Right lobe of liver (tissue), 6 donors: ENCODE measurements around the gene NCF2. TPM values are rescaled to one million over a fixed set of nuclear protein-coding genes. Genes with fewer than 3 reads are reported as not detected.
A peak's percentile ranks its signal among the peaks of the same experiment; 100 is the strongest.

Experiments
- ATAC-seq, 4 donors: fragments of 200-7000 bp; cut with Tn5 transposase; one replicate each; pipeline ENCODE4 v1.9.1; 2020; ENCODE audit warnings: mild to moderate bottlenecking in 4 of 4, moderate library complexity in 4 of 4
- DNase-seq, 3 donors: peaks; one replicate each; pipeline ENCODE4 v3.0.0-alpha.2; 2020
- H3K27ac ChIP-seq, 3 donors: fragments of 200-600 bp; one replicate each; pipeline ENCODE4 v1.8.0; 2022
- H3K27me3 ChIP-seq, 2 donors: fragments of 200-600 bp; one replicate each; pipeline ENCODE4 v1.8.0; 2022
- H3K36me3 ChIP-seq, 4 donors: fragments of 200-600 bp; sonication (generic) in 1 of 4; one replicate each; pipeline versions ENCODE4 v1.5.1 to v1.8.0; 2017 to 2022; ENCODE audit warnings: control low read depth in 1 of 4
- H3K4me1 ChIP-seq, 4 donors: fragments of 200-600 bp; sonication (generic) in 1 of 4; one replicate each; pipeline versions ENCODE4 v1.5.1 to v1.8.0; 2017 to 2022; ENCODE audit warnings: control low read depth in 1 of 4
- H3K4me3 ChIP-seq, 3 donors: fragments of 200-600 bp; one replicate each; pipeline ENCODE4 v1.8.0; 2022
- H3K9me3 ChIP-seq, 4 donors: fragments of 200-600 bp; sonication (generic) in 1 of 4; one replicate each; pipeline versions ENCODE4 v1.5.1 to v1.8.0; 2017 to 2022; ENCODE audit warnings: control low read depth in 1 of 4
- POLR2A ChIP-seq: fragments of 450-650 bp; IDR thresholded peaks from one replicate; pipeline ENCODE4 v1.6.1; 2017; ENCODE audit warnings: antibody characterized with exemption, mild to moderate bottlenecking
- WGBS: methylation state at CpG from one replicate; pipeline ENCODE4 v1.1.6; 2018; ENCODE audit warnings: low coverage, low lambda C conversion rate; ENCODE audit not compliant: insufficient coverage; ENCODE audit errors: missing lambda C conversion rate; 5-methylcytosine and 5-hydroxymethylcytosine counted together
- intact Hi-C, 2 donors: fragments of 100-400 bp; cut with DNase I; formaldehyde crosslinking; loops; one replicate each; pipeline versions ENCODE4 v1.11.2 to v1.14.1; 2022
- total RNA-seq, 6 experiments: library from RNA; depleted of rRNA in 2 of 6; stranded (reverse); fragments of >200 nt in 2 of 6; fragmentation: NEBNext Ultra II Directional in 3 of 6; extraction: Animal tissue kit (Norgen Biotek cat#: 25700) in 3 of 6; gene quantifications; one replicate each; pipeline versions ENCODE4 v1.1.0 to v1.2.4, GENCODE V29; 2016 to 2023
- TF ChIP-seq, protein P1 (sequence below), 4 donors: fragments of 200-600 bp in 3 of 4; fragments of 450-650 bp in 1 of 4; IDR thresholded peaks; one replicate each; pipeline versions ENCODE4 v1.5.1 to v1.8.0; 2016 to 2022; ENCODE audit warnings: antibody characterized with exemption in 4 of 4, mild to moderate bottlenecking in 2 of 4
- donor health status: DM: no; HTN: yes; CAD: no.
- donor health status: DM: no; HTN: no; CAD: no.
- donor health status: DM: no; HTN: no; CAD: no.
- donor health status: DM: no; HTN: yes; CAD: no.
- donor health status: DM: no; HTN: yes; CAD: no.

The NCF2 gene
- total RNA-seq, 6 experiments from 2014 or later, result 3.0 to 11.4 (median 7.9) TPM

DNA sequence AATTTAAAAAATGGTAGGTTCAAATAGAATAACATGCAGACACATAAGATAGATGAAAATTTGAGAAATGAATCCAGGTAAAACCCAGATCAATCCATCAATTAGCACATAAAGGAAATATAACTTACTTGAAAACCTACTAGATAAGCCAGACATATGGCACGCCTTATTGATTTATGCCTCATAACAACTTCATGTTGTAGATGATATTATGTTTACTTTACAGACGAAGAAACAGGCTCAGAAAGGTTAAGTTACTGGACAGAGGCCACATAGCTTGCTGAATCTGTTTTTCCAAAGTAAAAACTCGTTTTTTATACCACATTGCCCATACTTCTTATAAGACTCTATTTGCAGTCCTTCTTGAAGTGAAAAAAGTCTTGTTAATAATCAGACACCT, 22.1 kb upstream of the NCF2 start:
- DNase-seq (no peak), ATAC-seq (no peak)
- intact Hi-C loops, result no loop called here
- H3K4me1 ChIP-seq, result no peaks in the 10 kb centered on the region
- H3K9me3 ChIP-seq, result no peaks in the 10 kb centered on the region
- no peaks in the 10 kb centered on the region for H3K36me3 ChIP-seq
- WGBS, result 63% methylated on average over 3 of the region's 3 CpGs
- no peak overlapping the region for H3K27ac ChIP-seq
- no peak for TF ChIP-seq POLR2A
- TF ChIP-seq, protein P1, sequence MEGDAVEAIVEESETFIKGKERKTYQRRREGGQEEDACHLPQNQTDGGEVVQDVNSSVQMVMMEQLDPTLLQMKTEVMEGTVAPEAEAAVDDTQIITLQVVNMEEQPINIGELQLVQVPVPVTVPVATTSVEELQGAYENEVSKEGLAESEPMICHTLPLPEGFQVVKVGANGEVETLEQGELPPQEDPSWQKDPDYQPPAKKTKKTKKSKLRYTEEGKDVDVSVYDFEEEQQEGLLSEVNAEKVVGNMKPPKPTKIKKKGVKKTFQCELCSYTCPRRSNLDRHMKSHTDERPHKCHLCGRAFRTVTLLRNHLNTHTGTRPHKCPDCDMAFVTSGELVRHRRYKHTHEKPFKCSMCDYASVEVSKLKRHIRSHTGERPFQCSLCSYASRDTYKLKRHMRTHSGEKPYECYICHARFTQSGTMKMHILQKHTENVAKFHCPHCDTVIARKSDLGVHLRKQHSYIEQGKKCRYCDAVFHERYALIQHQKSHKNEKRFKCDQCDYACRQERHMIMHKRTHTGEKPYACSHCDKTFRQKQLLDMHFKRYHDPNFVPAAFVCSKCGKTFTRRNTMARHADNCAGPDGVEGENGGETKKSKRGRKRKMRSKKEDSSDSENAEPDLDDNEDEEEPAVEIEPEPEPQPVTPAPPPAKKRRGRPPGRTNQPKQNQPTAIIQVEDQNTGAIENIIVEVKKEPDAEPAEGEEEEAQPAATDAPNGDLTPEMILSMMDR (IDR thresholded peaks at IDR 0.05), result no peak
- no peaks in the 10 kb centered on the region for H3K27me3 ChIP-seq
- no peak overlapping the region for H3K4me3 ChIP-seq

GRCh38 chr1:183611021-183611420, 20.8 kb upstream of the NCF2 start:
- Histone ChIP-seq H3K9me3 (no peaks in the 10 kb centered on the region), H3K4me1 (no peaks in the 10 kb centered on the region), H3K36me3 (no peaks in the 10 kb centered on the region), H3K4me3 (no peak overlapping the region), H3K27me3 (no peaks in the 10 kb centered on the region), H3K27ac (no peak overlapping the region)
- ATAC-seq (no peak), DNase-seq (no peak)
- intact Hi-C loops, result no loop called here
- 57% methylated on average over 2 of the region's 2 CpGs for WGBS
- TF ChIP-seq, protein P1 (IDR thresholded peaks at IDR 0.05), result no peak
- no peak for TF ChIP-seq POLR2A

DNA sequence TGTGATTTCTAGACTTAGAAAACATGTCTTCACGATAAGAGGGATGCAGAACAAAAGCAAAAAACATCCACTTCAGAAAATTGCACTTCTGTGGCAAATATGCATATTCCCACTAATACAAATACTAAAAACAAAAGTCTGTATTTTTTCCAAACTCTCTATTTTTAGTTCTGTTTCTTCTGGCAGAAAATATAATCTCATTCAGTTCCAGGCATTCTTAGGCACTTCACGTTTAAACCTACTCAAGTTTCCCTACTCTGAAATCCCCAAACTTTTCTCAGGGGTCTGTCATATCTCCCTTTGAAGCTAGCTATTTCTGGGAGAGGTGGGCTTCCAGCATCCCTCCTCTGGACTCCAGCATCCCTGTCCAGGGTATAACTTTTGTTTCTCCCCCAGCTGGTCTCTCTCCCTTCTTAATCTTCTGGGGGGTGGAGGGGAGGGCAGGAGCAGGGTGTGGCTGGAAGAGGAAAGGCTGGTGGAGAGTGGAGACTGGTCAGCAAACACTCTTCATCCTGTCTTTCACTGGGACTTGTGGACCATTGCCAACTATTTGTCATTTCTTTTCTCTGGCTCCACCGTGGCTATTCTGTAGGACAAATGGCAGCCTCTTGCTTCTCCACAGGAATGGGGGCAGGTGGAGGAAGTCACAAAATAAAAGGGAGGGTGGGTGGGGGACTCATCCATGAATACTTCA, 19.6 kb upstream of the NCF2 start:
- Histone ChIP-seq H3K9me3 (no peaks in the 10 kb centered on the region), H3K4me3 (no peak overlapping the region), H3K27ac (peak overlapping the region in 2 of 3 donors; percentile 1 to 8), H3K36me3 (no peaks in the 10 kb centered on the region), H3K27me3 (no peaks in the 10 kb centered on the region), H3K4me1 (no peaks in the 10 kb centered on the region)
- ATAC-seq (peak in 3 of 4 donors; percentile 18 to 31 (median 22)), DNase-seq (no peak)
- 47% methylated on average over 3 of the region's 3 CpGs for WGBS
- intact Hi-C loops, result loop anchor here in 1 of 2 donors (5.0 kb wide), 1 partner anchor 237 kb away; no protein-coding TSS in a partner anchor
- TF ChIP-seq POLR2A, result no peak
- TF ChIP-seq, protein P1 (IDR thresholded peaks at IDR 0.05), result no peak

DNA sequence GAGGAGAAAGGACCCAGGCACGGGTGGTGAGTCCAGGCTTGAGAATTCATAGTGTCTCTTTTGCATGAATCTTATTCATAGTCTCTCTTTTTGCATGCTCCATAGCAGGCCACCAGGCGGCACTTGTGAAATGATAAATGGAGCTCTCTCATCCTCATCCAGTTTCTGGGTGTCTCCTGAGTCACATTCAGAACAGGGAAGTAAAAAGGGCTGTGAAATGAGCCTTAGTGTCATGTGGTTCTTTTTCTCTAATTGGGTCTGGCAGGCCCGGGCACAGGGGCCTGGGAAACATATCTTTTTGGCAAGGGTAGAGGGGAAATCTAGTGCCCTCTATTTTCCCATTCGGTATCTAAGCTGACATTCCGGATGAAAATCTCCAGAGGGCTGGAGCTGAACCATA, 19.1 kb upstream of the NCF2 start:
- no peaks in the 10 kb centered on the region for H3K27me3 ChIP-seq
- no peak overlapping the region for H3K4me3 ChIP-seq
- TF ChIP-seq POLR2A, result no peak
- TF ChIP-seq, protein P1 (IDR thresholded peaks at IDR 0.05), result peak; percentile 26 to 41 (median 33)
- 48% methylated on average over 5 of the region's 5 CpGs for whole genome bisulfite sequencing
- ATAC-seq (peak; percentile 68 to 82 (median 78)), DNase-seq (no peak)
- no peaks in the 10 kb centered on the region for H3K36me3 ChIP-seq
- intact Hi-C loops, result loop anchor here in 1 of 2 donors (5.0 kb wide), 1 partner anchor 238 kb away; no protein-coding TSS in a partner anchor
- H3K4me1 ChIP-seq, result no peaks in the 10 kb centered on the region
- H3K9me3 ChIP-seq, result no peaks in the 10 kb centered on the region
- H3K27ac ChIP-seq, result peak overlapping the region in 2 of 3 donors; percentile 1 to 8
